ENCODE data around the gene TMEM219. TPM values are rescaled to one million over a fixed set of nuclear protein-coding genes. Genes with fewer than 3 reads are reported as not detected.

Gene TMEM219
- total and polyA plus RNA-seq, 9 of the 15 experiments (the other 6 are each of a cell fraction or from before 2014, with no cell fraction given): 35.3 to 62.8 (median 55.5) TPM

DNA sequence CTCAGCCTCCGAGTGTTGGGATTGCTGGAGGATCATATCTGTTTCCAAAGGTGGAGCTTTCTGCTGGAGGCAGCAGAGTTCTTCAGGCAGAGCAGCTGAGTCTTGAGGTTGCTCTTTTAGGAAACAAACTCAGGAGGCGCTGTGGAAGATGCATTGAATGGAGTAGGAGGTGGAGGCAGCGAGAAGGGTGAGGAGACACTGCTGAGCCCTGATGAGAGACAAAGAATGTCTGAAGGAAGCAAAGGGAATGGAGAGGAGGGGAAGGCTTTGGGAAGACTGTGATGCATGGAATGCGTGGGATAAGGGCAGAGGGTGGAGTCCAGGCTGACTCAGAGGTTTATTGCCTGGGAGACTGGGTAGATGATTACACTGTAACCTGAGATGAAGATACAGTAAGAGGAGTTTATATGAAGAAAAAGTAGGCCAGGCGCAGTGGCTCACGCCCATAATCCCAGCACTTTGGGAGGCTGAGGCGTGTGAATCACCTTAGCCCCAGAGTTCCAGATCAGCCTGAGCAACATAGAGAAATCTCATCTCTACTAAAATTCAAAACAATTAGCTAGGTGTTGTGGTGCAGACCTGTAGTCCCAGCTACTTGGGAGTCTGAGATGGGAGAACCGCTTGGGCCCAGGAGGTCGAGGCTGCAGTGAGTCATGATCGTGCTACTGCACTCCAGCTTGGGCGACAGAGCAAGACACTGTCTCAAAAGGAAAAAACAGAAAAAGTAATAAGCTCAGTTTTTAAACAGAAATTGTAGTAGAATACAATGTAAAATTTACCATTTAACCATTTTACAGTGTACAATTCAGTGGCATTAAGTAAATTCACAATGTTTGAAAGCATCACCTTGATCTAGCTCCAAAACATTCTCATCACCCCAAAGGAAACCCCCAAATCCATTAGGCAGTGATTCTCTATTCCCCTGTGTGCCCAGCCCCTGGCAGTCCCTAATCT, 17.8 kb upstream of the TMEM219 start (continued):
- TF ChIP-seq KDM2B (CRISPR knock-in tag; IDR thresholded peaks at IDR 0.05) (no peak), VEZF1 (CRISPR knock-in tag; IDR thresholded peaks at IDR 0.05) (no peak), KAT7 (CRISPR knock-in tag; IDR thresholded peaks at IDR 0.05; ENCODE audit: borderline replicate concordance) (no peak), NR2C2 (CRISPR knock-in tag; IDR thresholded peaks at IDR 0.05) (no peak), NR2C2 (tag; IDR thresholded peaks at IDR 0.05) (no peak), ZKSCAN1 (IDR thresholded peaks at IDR 0.05; ENCODE audit: low read depth, low read length) (no peak), FOXK2 (conservative IDR thresholded peaks at IDR 0.05 in 1 of 2, IDR thresholded peaks at IDR 0.05 in 1 of 2; ENCODE audit: low read depth in 2 of 2) (peak in 1 of 2 experiments; percentile 14; a peak in 1 of 4 replicates), GABPA (tag; conservative IDR thresholded peaks at IDR 0.05; ENCODE audit: low read depth) (no peak)
- TF ChIP-seq, protein P1, sequence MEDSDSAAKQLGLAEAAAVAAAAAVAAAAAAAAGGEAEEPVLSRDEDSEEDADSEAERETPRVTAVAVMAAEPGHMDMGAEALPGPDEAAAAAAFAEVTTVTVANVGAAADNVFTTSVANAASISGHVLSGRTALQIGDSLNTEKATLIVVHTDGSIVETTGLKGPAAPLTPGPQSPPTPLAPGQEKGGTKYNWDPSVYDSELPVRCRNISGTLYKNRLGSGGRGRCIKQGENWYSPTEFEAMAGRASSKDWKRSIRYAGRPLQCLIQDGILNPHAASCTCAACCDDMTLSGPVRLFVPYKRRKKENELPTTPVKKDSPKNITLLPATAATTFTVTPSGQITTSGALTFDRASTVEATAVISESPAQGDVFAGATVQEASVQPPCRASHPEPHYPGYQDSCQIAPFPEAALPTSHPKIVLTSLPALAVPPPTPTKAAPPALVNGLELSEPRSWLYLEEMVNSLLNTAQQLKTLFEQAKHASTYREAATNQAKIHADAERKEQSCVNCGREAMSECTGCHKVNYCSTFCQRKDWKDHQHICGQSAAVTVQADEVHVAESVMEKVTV (CRISPR knock-in tag; IDR thresholded peaks at IDR 0.05): peak; percentile 8; the same call in 1 of the 2 replicates
- TF ChIP-seq, protein P2, sequence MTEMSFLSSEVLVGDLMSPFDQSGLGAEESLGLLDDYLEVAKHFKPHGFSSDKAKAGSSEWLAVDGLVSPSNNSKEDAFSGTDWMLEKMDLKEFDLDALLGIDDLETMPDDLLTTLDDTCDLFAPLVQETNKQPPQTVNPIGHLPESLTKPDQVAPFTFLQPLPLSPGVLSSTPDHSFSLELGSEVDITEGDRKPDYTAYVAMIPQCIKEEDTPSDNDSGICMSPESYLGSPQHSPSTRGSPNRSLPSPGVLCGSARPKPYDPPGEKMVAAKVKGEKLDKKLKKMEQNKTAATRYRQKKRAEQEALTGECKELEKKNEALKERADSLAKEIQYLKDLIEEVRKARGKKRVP (CRISPR knock-in tag; IDR thresholded peaks at IDR 0.05): no peak
- TF ChIP-seq, protein P3, sequence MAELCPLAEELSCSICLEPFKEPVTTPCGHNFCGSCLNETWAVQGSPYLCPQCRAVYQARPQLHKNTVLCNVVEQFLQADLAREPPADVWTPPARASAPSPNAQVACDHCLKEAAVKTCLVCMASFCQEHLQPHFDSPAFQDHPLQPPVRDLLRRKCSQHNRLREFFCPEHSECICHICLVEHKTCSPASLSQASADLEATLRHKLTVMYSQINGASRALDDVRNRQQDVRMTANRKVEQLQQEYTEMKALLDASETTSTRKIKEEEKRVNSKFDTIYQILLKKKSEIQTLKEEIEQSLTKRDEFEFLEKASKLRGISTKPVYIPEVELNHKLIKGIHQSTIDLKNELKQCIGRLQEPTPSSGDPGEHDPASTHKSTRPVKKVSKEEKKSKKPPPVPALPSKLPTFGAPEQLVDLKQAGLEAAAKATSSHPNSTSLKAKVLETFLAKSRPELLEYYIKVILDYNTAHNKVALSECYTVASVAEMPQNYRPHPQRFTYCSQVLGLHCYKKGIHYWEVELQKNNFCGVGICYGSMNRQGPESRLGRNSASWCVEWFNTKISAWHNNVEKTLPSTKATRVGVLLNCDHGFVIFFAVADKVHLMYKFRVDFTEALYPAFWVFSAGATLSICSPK (IDR thresholded peaks at IDR 0.05; ENCODE audit: borderline replicate concordance): no peak
